Measurements from ENCODE around the gene EID2B.

EID2B gene

GRCh38 chr19:39532233-39533002, at the start of gene EID2B:
TSS of gene EID2B (minus strand) at chr19:39532852. CDS start at chr19:39532802, 50 bp downstream.
- DNase-seq = peak; percentile 99

- DNase-seq = no peak
Measured at GRCh38 chr19:39582442-39582841, 49.8 kb upstream of the EID2B start.

- DNase-seq = no peak
Measured at GRCh38 chr19:39568604-39569003, 36.0 kb upstream of the EID2B start.

GRCh38 chr19:39566064-39566463, 33.4 kb upstream of the EID2B start:
- no peak for DNase-seq

- DNase-seq = no peak
Measured at GRCh38 chr19:39563408-39563807, 30.8 kb upstream of the EID2B start.

GRCh38 chr19:39558624-39559117, 26.0 kb upstream of the EID2B start:
- DNase-seq = no peak

GRCh38 chr19:39557811-39558623, 25.4 kb upstream of the EID2B start:
- DNase-seq = no peak

- no peak for DNase-seq
Measured at GRCh38 chr19:39555883-39556282, 23.2 kb upstream of the EID2B start.

GRCh38 chr19:39554701-39555311, 22.2 kb upstream of the EID2B start:
- no peak for DNase-seq

- DNase-seq = no peak
Measured at GRCh38 chr19:39553082-39553652, 20.5 kb upstream of the EID2B start.

GRCh38 chr19:39550197-39550596, 17.5 kb upstream of the EID2B start:
- no peak for DNase-seq

GRCh38 chr19:39546599-39546998, 13.9 kb upstream of the EID2B start:
- DNase-seq = no peak

GRCh38 chr19:39544911-39545310, 12.3 kb upstream of the EID2B start:
- DNase-seq = no peak

- no peak for DNase-seq
Measured at GRCh38 chr19:39544226-39544903, 11.7 kb upstream of the EID2B start.

GRCh38 chr19:39543477-39543857, 10.8 kb upstream of the EID2B start:
- DNase-seq = no peak

- no peak for DNase-seq
Measured at GRCh38 chr19:39542206-39542605, 9.6 kb upstream of the EID2B start.

- no peak for DNase-seq
Measured at GRCh38 chr19:39540333-39540673, 7.7 kb upstream of the EID2B start.

GRCh38 chr19:39539518-39540332, 7.1 kb upstream of the EID2B start, which contains the start of gene EID2:
TSS of gene EID2 (minus strand) at chr19:39540161. CDS start at chr19:39540079, 82 bp downstream.
- peak; percentile 96 for DNase-seq

GRCh38 chr19:39539165-39539517, 6.5 kb upstream of the EID2B start:
- DNase-seq = peak; percentile 37

GRCh38 chr19:39533791-39534190, 1.1 kb upstream of the EID2B start:
- DNase-seq = no peak

- DNase-seq = no peak
Measured at GRCh38 chr19:39533003-39533512, 406 bp upstream of the EID2B start.

- no peak for DNase-seq
Measured at GRCh38 chr19:39531834-39532232, 819 bp downstream of the EID2B start.
